ENCODE results near the gene ATP6V1G1. TPM values are rescaled to one million over a fixed set of nuclear protein-coding genes. Genes with fewer than 3 reads are reported as not detected.

Gene ATP6V1G1
- total and polyA plus RNA-seq, 10 donors = 82.3 to 272 (median 193) TPM

DNA sequence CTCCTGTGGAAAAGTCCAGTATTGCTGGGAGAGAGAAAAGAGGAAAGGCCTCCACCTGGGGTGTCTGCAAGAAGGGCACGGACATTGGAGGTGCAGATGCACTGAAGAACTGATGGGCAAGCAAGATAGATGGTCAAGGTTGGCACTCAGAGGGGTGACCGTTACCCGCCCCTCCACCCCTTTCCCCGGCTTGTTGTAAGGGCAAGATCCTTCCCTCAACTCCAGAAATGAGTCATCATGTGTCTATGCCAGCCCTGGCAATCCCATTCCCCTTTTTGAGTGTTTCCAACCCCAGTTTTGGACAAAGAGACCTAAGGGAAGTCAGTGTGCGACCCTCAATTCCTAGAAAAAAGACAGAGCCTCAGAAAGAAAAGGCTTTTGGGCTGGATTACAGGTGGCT is 34.9 kb upstream of the ATP6V1G1 start:
- WGBS, 5 donors = 88 to 96% (median 91%) methylated on average over 5 of the region's 5 CpGs

GRCh38 chr9:114553202-114553601 is 34.4 kb upstream of the ATP6V1G1 start:
- Histone ChIP-seq H3K9me3 (peaks cover 0 to 11% (median 0%) of the 10 kb centered on the region in 8 donors), H3K27me3 (replicated peaks in 1 of 7) (no peaks in the 10 kb centered on the region), H3K4me1 (peaks cover 0 to 15% (median 0%) of the 10 kb centered on the region in 6 donors), H3K27ac (no peak overlapping the region), H3K4me3 (no peak overlapping the region), H3K36me3 (no peaks in the 10 kb centered on the region)
- TF ChIP-seq POLR2AphosphoS5 (IDR thresholded peaks at IDR 0.05) (no peak), POLR2A (IDR thresholded peaks at IDR 0.05) (no peak)
- TF ChIP-seq, protein P1, sequence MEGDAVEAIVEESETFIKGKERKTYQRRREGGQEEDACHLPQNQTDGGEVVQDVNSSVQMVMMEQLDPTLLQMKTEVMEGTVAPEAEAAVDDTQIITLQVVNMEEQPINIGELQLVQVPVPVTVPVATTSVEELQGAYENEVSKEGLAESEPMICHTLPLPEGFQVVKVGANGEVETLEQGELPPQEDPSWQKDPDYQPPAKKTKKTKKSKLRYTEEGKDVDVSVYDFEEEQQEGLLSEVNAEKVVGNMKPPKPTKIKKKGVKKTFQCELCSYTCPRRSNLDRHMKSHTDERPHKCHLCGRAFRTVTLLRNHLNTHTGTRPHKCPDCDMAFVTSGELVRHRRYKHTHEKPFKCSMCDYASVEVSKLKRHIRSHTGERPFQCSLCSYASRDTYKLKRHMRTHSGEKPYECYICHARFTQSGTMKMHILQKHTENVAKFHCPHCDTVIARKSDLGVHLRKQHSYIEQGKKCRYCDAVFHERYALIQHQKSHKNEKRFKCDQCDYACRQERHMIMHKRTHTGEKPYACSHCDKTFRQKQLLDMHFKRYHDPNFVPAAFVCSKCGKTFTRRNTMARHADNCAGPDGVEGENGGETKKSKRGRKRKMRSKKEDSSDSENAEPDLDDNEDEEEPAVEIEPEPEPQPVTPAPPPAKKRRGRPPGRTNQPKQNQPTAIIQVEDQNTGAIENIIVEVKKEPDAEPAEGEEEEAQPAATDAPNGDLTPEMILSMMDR (IDR thresholded peaks at IDR 0.05 in 8 of 11, conservative IDR thresholded peaks at IDR 0.05 in 3 of 11) = no peak
- intact Hi-C loops (cut with DNase I; ENCODE audit: low total_unique reads) = no loop called here
- WGBS, 5 donors = 92 to 98% (median 95%) methylated on average over 3 of the region's 3 CpGs
- DNase-seq = no peak

More for the DNA sequence above, 34.9 kb upstream of the ATP6V1G1 start:
- H3K27me3 ChIP-seq (replicated peaks in 1 of 7) = no peaks in the 10 kb centered on the region
- H3K4me1 ChIP-seq = peaks cover 0 to 15% (median 0%) of the 10 kb centered on the region in 6 donors
- H3K36me3 ChIP-seq = no peaks in the 10 kb centered on the region
- peaks cover 0 to 12% (median 0%) of the 10 kb centered on the region in 8 donors for H3K9me3 ChIP-seq
- no peak overlapping the region for H3K27ac ChIP-seq
- DNase-seq = no peak
- intact Hi-C loops (cut with DNase I; ENCODE audit: low total_unique reads) = no loop called here
- TF ChIP-seq POLR2AphosphoS5 (IDR thresholded peaks at IDR 0.05) (no peak), POLR2A (IDR thresholded peaks at IDR 0.05) (no peak)
- TF ChIP-seq, protein P1 (IDR thresholded peaks at IDR 0.05 in 8 of 11, conservative IDR thresholded peaks at IDR 0.05 in 3 of 11) = no peak
- H3K4me3 ChIP-seq = no peak overlapping the region

GRCh38 chr9:114555696-114556095 is 31.9 kb upstream of the ATP6V1G1 start:
- no peaks in the 10 kb centered on the region for H3K36me3 ChIP-seq
- intact Hi-C loops (cut with DNase I; ENCODE audit: low total_unique reads) = no loop called here
- no peak for TF ChIP-seq POLR2A (IDR thresholded peaks at IDR 0.05)
- TF ChIP-seq, protein P1 (IDR thresholded peaks at IDR 0.05 in 8 of 11, conservative IDR thresholded peaks at IDR 0.05 in 3 of 11) = no peak
- no peak for TF ChIP-seq POLR2AphosphoS5 (IDR thresholded peaks at IDR 0.05)
- H3K27ac ChIP-seq = no peak overlapping the region
- peaks cover 0 to 11% (median 0%) of the 10 kb centered on the region in 8 donors for H3K9me3 ChIP-seq
- WGBS, 5 donors = 79 to 96% (median 89%) methylated on average over 1 of the region's 1 CpG
- DNase-seq = no peak
- peaks cover 0 to 15% (median 0%) of the 10 kb centered on the region in 6 donors for H3K4me1 ChIP-seq
- H3K27me3 ChIP-seq (replicated peaks in 1 of 7) = no peaks in the 10 kb centered on the region
- no peak overlapping the region for H3K4me3 ChIP-seq

DNA sequence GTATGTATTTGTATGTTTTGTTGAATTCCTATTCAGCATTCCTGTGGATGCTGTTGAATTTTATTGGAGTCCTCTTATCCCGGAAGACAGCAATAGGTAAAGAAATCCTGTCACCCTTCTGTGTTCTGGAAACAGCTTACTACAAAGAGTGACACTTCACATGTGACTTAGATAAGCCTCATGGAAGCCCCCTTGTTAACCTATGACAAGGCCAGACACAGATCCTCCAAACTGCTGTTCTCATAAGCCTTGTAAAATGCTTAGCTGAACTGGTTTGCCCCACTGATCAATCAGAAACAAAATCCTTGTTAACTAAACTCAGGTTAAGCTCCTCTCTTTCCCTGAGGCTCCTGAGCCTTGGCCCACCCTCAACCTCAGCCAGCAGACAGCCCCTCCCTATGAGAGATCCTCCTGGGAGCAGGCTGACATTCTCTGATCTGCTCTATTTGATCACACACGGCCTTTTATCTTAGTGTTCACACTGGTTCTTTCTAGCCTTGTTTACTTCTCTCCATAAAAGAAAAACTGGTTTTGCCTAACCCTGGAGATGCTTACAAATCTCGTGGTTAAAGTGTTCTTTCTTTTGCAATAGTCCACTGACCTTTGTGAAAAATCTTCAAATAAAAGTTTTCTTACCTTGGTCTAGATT is 29.4 kb upstream of the ATP6V1G1 start:
- H3K27me3 ChIP-seq (replicated peaks in 1 of 7) = no peaks in the 10 kb centered on the region
- peaks cover 0 to 11% (median 0%) of the 10 kb centered on the region in 8 donors for H3K9me3 ChIP-seq
- H3K36me3 ChIP-seq = no peaks in the 10 kb centered on the region
- H3K4me3 ChIP-seq = no peak overlapping the region
- TF ChIP-seq, protein P1 (IDR thresholded peaks at IDR 0.05 in 8 of 11, conservative IDR thresholded peaks at IDR 0.05 in 3 of 11) = no peak
- no peak for TF ChIP-seq POLR2A (IDR thresholded peaks at IDR 0.05)
- no peak for TF ChIP-seq POLR2AphosphoS5 (IDR thresholded peaks at IDR 0.05)
- whole genome bisulfite sequencing, 5 donors = 49 to 59% (median 55%) methylated on average over 3 of the region's 3 CpGs
- no peak for DNase-seq
- intact Hi-C loops (cut with DNase I; ENCODE audit: low total_unique reads) = no loop called here
- peak overlapping the region in 1 of 8 donors; percentile 19 for H3K27ac ChIP-seq
- peaks cover 0 to 11% (median 0%) of the 10 kb centered on the region in 6 donors for H3K4me1 ChIP-seq
